ENCODE results near the gene EOLA2. TPM values are rescaled to one million over a fixed set of nuclear protein-coding genes. Genes with fewer than 3 reads are reported as not detected.

EOLA2 gene
- total RNA-seq, 2 experiments from 2014 or later, result 40.6 to 45.0 TPM

Other genes starting within 250 kb of the EOLA2 start
- not detected for gene MAGEA11, start 226.4 kb downstream of the EOLA2 start, total RNA-seq
- 1 to 10 TPM in 1 of 2 experiments, under 1 TPM in 1; 0.50 to 1.1 TPM for gene HSFX1, start 164.4 kb downstream of the EOLA2 start, total RNA-seq
- gene MAGEA9, start 156.6 kb downstream of the EOLA2 start, total RNA-seq, result not detected
- not detected for gene MAGEA8, start 57.3 kb downstream of the EOLA2 start, total RNA-seq
- gene HSFX4, start 8.9 kb downstream of the EOLA2 start, total RNA-seq, result not detected